Heart left ventricle (tissue), 13 donors: Measurements from ENCODE around the gene GPRC5B.

Experiments used
- CTCF ChIP-seq, 12 donors: fragments of 200-600 bp; sonication (generic) in 4 of 12; IDR thresholded peaks; one replicate each; pipeline versions ENCODE4 v1.5.0 to v1.8.0; 2018 to 2022; ENCODE audit warnings: antibody characterized with exemption in 12 of 12, mild to moderate bottlenecking in 5 of 12
- POLR2A ChIP-seq, 2 donors: fragments of 450-650 bp; IDR thresholded peaks; one replicate each; pipeline ENCODE4 v1.6.1; 2017; ENCODE audit warnings: antibody characterized with exemption in 2 of 2, mild to moderate bottlenecking in 2 of 2, moderate library complexity in 2 of 2
- donor health status: ischemic (EF 13 %, LVEDD 7.1; RV severe dilation, severe dysfunction).
- donor health status: DM: no; HTN: yes; CAD: no.
- donor health status: DM: no; HTN: no; CAD: no.
- donor health status: ischemic (EF 25% LVEDD 6.9; RV normal size, moderate dysfunction).
- donor health status: ischemic (EF 25% LVEDD 5.7; RV mildly dilated, moderate dysfunction).
- donor health status: ischemic (EF 35%, LVEDD 5.7; RV mildly dilated, moderate dysfunction).
- donor health status: nonischemic (EF 11% LVEDD 7.7; RV severe dilation, severe dysfunction).
- donor health status: DM: yes; HTN: yes; CAD: no.
- donor health status: PGD.
- donor health status: ischemic (EF 29% LVEDD 5.4; RV normal size, mild dysfunction).
- donor health status: nonischemic (EF 23%, LVEDD 6.1; RV moderate dilation, normal function).

DNA sequence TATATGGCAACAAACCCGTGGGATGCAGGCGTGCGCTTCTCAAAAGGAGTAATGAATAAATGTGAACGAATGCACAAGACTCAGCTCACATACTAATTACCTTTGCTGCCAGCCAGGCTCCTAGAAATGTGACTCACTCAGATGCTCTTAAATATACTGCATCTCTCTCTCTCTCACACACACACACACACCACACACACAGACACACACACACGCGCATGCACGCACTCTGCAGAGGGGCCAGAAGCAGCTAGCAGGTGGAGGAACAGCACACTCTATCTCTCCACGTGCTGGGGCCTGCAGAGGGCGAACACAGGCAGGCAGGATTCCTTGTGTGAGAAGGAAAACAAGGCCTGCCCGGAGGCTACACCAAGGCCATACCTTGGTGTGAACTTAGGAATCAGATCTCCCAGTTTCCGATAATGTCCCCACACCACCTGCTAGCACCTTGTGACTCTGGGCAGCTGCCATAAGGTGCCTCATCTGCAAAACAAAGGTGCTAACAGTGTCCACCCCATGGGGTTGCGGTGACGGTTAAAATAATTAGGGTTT is 5.3 kb downstream of the GPRC5B start:
- TF ChIP-seq CTCF (IDR thresholded peaks at IDR 0.05) (no peak), POLR2A (IDR thresholded peaks at IDR 0.05) (no peak)
